HG03097 (cell line): ENCODE measurements around the gene ZRANB3.

Source experiments
- ATAC-seq: cut with Tn5 transposase; IDR thresholded peaks from one replicate; pipeline ENCODE4 v1.9.1; 2021; ENCODE audit not compliant: unreplicated experiment, low FRiP score

The ZRANB3 gene

GRCh38 chr2:135257383-135258090 lies 273.5 kb downstream of the ZRANB3 start:
- no peak for ATAC-seq

- no peak for ATAC-seq
Observed at GRCh38 chr2:135256531-135257260, 274.3 kb downstream of the ZRANB3 start.

DNA sequence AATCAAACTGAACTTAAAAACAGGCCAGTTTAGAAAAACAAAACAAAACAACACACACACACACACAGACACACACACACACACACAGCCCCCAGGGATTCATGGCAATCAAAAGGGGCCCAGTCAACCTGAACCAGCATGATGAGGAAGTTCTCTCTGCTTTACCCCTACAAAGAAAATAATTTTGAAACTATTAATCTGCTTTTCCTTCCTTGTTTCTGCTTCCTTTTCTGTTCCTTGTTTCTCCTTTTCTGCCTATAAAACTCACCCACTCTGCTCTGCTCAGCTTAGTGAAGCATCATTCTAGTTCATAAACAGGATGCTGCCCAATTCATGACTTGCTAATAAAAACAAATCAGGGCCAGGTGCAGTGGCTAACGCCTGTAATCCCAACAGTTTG lies 275.8 kb downstream of the ZRANB3 start:
- ATAC-seq, result no peak

DNA sequence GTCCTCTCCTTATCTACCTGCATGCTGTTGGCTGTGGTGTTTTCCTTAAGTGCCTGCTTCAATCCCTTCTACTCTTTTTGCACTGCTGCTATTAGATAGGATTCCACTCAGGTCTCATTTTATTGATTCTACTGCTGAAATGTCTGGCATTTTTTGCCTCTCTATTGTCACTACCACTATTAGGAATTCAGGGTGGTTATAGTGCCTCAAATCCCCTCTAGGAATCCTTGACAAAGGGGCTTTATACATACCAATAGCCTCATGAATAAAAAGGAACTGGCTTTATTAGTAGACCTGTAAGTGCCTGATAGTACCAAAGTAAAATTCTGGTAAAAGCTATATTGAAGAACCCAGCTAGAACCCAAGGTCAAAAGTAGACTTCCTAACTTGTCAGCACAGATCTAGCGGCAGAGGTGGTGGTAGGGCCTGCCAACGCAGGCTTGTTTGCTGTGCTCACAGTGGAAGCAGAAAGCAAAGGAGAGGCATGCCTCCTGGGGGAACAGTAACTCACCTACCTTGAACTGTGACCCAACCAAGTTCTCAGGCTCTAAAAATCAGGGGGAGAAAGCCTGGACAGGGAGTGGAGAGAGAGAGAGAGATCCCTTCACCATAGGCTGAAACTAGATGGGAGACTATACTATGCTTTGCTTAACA lies 278.1 kb downstream of the ZRANB3 start:
- ATAC-seq, result no peak

DNA sequence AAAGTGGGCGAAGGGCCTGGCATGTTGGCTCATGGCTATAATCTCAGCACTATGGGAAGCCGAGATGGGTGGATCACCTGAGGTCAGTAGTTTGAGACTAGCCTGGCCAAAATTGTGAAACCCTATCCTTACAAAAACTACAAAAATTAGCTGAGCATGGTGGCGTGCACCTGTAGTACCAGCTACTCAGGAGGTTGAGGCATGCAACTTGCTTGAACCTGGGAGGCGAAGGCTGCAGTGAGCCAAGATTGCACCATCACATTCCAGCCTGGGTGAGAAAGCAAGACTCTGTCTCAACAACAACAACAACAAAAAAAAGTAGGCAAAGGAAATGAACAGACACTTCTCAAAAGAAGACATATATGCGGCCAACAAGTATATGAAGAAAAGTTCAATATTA lies 282.4 kb downstream of the ZRANB3 start:
- ATAC-seq, result no peak

GRCh38 chr2:135246711-135247270 lies 284.2 kb downstream of the ZRANB3 start:
- no peak for ATAC-seq

GRCh38 chr2:135245071-135245470 lies 285.9 kb downstream of the ZRANB3 start:
- no peak for ATAC-seq

- ATAC-seq, result no peak
Observed at GRCh38 chr2:135238651-135239050, 292.4 kb downstream of the ZRANB3 start.

GRCh38 chr2:135230150-135230549 lies 300.9 kb downstream of the ZRANB3 start:
- ATAC-seq, result no peak

- no peak for ATAC-seq
Observed at GRCh38 chr2:135227386-135227785, 303.6 kb downstream of the ZRANB3 start.

DNA sequence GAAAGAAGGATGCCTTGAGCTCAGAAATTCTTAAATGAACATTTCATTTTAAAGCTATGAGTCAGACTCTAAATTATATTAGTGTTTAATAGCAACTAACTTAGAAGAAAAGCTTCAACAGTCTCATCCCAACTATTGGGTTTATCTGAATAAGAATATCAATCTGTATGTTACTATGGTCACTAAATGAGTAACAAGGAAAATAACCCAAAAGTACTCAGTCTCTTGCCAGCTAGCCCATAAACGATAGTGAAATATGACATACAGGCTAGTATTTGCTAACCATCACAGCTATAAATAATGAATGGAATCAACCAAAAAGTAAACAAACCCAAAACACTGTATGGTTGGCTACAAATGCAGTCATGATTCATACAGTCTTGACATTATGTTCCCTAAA lies 304.1 kb downstream of the ZRANB3 start:
- no peak for ATAC-seq

DNA sequence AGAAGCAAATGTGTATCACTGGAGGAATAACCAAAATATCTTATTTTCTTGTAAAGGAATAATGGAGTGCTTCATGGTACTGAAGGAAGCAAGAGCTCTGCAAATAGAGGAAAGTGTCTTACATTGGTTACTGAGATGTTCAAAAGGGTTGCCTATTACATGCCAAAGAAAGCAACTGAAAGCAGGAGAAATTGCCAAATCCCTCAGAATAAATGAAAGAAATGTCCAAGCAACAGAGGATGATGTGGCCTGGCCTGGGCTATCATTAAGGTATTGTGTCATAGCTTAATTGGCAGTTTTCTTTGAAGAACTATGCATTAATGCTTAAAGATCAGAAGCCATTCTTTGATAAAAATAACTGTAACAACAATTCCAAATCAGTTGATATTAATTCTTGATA lies 305.2 kb downstream of the ZRANB3 start:
- no peak for ATAC-seq

- ATAC-seq, result no peak
Observed at GRCh38 chr2:135219226-135219625, 311.8 kb downstream of the ZRANB3 start.

DNA sequence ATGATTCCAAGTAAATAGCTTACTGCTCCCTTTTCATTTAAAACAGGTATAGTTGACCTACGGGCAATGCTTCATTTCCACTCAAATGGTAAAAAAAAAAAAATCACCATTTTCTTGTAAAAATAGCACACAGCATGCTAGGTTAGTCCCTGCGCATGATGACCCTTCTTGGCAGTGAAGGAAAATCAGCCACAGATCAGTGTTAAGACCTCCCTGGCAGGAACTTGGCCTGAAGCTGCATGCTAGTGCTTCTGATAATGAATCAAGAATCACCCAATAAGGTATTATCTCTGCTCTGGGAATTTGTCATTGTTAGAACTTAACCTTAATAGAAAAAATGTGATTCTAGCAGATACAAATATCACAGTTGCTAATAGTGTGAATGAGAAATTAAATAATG lies 312.6 kb downstream of the ZRANB3 start:
- ATAC-seq, result no peak

DNA sequence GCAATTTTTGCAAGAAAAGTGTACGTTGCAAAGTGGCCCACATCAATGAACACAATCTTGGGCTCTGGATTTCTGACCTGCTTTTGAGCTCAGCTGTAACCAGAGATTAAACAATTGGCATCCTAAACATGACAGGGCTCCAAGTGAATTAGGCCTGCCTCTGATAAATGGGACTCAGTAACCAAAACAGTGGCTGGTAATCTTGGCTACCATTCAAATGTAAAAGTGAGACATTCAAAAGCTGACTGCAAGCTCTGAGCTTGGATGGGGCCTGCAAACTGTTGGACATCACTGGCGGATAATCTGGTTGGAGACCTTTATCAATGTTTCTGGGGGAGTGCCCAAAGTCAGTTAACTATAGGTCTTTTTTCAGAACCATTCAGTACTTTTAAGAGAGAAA lies 318.3 kb downstream of the ZRANB3 start:
- ATAC-seq, result no peak

GRCh38 chr2:135208016-135208415 lies 323.0 kb downstream of the ZRANB3 start:
- no peak for ATAC-seq

GRCh38 chr2:135203944-135204343 lies 327.1 kb downstream of the ZRANB3 start:
- ATAC-seq, result no peak

GRCh38 chr2:135202751-135203150 lies 328.3 kb downstream of the ZRANB3 start:
- ATAC-seq, result no peak

DNA sequence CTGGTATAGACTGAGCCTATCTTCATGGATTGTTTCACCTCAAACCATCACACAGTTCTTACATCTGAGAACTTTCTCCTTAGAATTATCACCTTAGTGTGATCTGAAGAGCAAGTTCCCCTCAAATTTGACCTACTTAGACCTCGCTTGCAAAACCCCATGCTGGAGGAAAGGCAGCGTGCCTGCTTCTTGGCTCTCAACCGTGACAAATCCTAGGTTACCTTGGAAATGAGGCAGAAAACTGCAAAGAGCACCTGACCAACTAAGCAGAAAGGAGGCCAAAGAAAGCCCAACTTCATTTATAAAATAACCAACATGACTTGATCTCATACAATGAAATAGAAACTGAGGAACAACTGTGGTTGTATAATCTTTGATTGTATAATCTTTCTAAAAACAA lies 332.5 kb downstream of the ZRANB3 start:
- no peak for ATAC-seq

- ATAC-seq, result no peak
Observed at GRCh38 chr2:135190799-135191198, 340.2 kb downstream of the ZRANB3 start.

DNA sequence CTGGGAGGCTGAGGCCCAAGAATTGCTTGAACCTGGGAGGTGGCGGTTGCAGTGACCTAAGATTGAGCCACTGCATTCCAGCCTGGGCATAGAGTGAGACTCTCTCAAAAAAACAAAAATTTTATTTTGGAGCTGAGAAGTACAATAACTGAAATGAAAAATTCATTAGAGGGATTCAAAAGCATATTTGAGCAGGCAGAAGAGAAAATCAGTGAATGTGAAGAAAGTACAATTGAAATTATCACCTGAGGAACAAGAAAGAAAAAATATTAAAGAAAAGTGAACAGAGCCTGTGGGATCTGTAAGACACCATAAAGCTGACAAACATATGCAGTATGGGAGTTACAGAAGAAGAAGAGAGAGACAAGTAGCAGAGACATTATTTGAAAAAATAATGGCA lies 341.9 kb downstream of the ZRANB3 start:
- no peak for ATAC-seq
